H9 (cell line): Measurements from ENCODE around the gene MRPL36. TPM values are rescaled to one million over a fixed set of nuclear protein-coding genes. Genes with fewer than 3 reads are reported as not detected.

Experiments
- DNase-seq: peaks from one replicate; pipeline ENCODE4 v3.0.0-alpha.2; 2017
- H2AFZ ChIP-seq: one replicate; pipeline ENCODE4 v1.6.1; 2013; ENCODE audit warnings: mild to moderate bottlenecking, low read length, control low read depth, moderate library complexity
- H2AK5ac ChIP-seq: 2 replicates; pipeline ENCODE4 v1.6.1; 2013; ENCODE audit warnings: low read length, control low read depth, mixed read lengths; ENCODE audit not compliant: insufficient read length
- H2BK120ac ChIP-seq: one replicate; pipeline ENCODE4 v1.6.1; 2013; ENCODE audit warnings: low read depth, mild to moderate bottlenecking, low read length, control low read depth, inconsistent platforms; ENCODE audit not compliant: poor library complexity, severe bottlenecking
- H2BK12ac ChIP-seq: 2 replicates; pipeline ENCODE4 v1.6.1; 2013; ENCODE audit warnings: low read length, control low read depth, mixed read lengths, low read depth; ENCODE audit not compliant: insufficient read length
- H2BK15ac ChIP-seq: 2 replicates; pipeline ENCODE4 v1.6.1; 2013; ENCODE audit warnings: low read depth, low read length, control low read depth
- H2BK20ac ChIP-seq: one replicate; pipeline ENCODE4 v1.6.1; 2013; ENCODE audit warnings: low read depth, mild to moderate bottlenecking, low read length, control low read depth, inconsistent platforms; ENCODE audit not compliant: poor library complexity, severe bottlenecking
- H2BK5ac ChIP-seq: 2 replicates; pipeline ENCODE4 v1.6.1; 2013; ENCODE audit warnings: low read length, control low read depth, mixed read lengths; ENCODE audit not compliant: insufficient read length
- H3K14ac ChIP-seq: 2 replicates; pipeline ENCODE4 v1.6.1; 2013; ENCODE audit warnings: low read length, control low read depth; ENCODE audit not compliant: insufficient read depth
- H3K18ac ChIP-seq: 2 replicates; pipeline ENCODE4 v1.6.1; 2013; ENCODE audit warnings: low read depth, mild to moderate bottlenecking, mixed read lengths, low read length, control low read depth; ENCODE audit not compliant: insufficient read length
- H3K23ac ChIP-seq: 2 replicates; pipeline ENCODE4 v1.6.1; 2013; ENCODE audit warnings: low read length, control low read depth, mixed read lengths, low read depth; ENCODE audit not compliant: insufficient read length
- H3K23me2 ChIP-seq: 2 replicates; pipeline ENCODE4 v1.6.1; 2013; ENCODE audit warnings: low read depth, mild to moderate bottlenecking, mixed read lengths, low read length, control low read depth; ENCODE audit not compliant: insufficient read length, poor library complexity, severe bottlenecking
- H3K27ac ChIP-seq: 2 replicates; pipeline ENCODE4 v1.5.1; 2013; ENCODE audit warnings: low read length, control low read depth, mixed read lengths, low read depth; ENCODE audit not compliant: insufficient read length
- H3K27me3 ChIP-seq: 2 replicates; pipeline ENCODE4 v1.6.1; 2013; ENCODE audit warnings: low read length, control low read depth, inconsistent platforms; ENCODE audit not compliant: insufficient read depth
- H3K4ac ChIP-seq: 2 replicates; pipeline ENCODE4 v1.6.1; 2013; ENCODE audit warnings: low read depth, mild to moderate bottlenecking, control low read depth, inconsistent platforms, low read length, moderate library complexity
- H3K4me1 ChIP-seq: 2 replicates; pipeline ENCODE4 v1.6.1; 2013; ENCODE audit warnings: low read length, control low read depth, inconsistent platforms; ENCODE audit not compliant: insufficient read depth
- H3K4me2 ChIP-seq: 2 replicates; pipeline ENCODE4 v1.6.1; 2013; ENCODE audit warnings: low read length, control low read depth, mixed read lengths; ENCODE audit not compliant: insufficient read length, insufficient read depth
- H3K56ac ChIP-seq: 2 replicates; pipeline ENCODE4 v1.6.1; 2013; ENCODE audit warnings: low read depth, mild to moderate bottlenecking, mixed read lengths, low read length, control low read depth; ENCODE audit not compliant: insufficient read length
- H3K79me1 ChIP-seq: 2 replicates; pipeline ENCODE4 v1.6.1; 2013; ENCODE audit warnings: low read depth, mild to moderate bottlenecking, moderate library complexity, low read length, control low read depth, inconsistent platforms; ENCODE audit not compliant: insufficient read depth, poor library complexity, severe bottlenecking
- H3K79me2 ChIP-seq: 2 replicates; pipeline ENCODE4 v1.6.1; 2013; ENCODE audit warnings: low read length, control low read depth, inconsistent platforms; ENCODE audit not compliant: insufficient read depth
- H3K9ac ChIP-seq: 2 replicates; pipeline ENCODE4 v1.6.1; 2013; ENCODE audit warnings: low read length, control low read depth, mixed read lengths; ENCODE audit not compliant: insufficient read length; ENCODE audit errors: extremely low read depth
- H3K9me3 ChIP-seq: one replicate; pipeline ENCODE4 v1.6.1; 2013; ENCODE audit warnings: low read depth, low read length, inconsistent platforms; ENCODE audit not compliant: control insufficient read depth
- H3T11ph ChIP-seq: one replicate; pipeline ENCODE4 v1.6.1; 2013; ENCODE audit warnings: mild to moderate bottlenecking, low read length, control low read depth, inconsistent platforms
- H4K20me1 ChIP-seq: one replicate; pipeline ENCODE4 v1.6.1; 2013; ENCODE audit not compliant: control insufficient read depth, insufficient read length, insufficient read depth
- H4K5ac ChIP-seq: 2 replicates; pipeline ENCODE4 v1.6.1; 2013; ENCODE audit warnings: low read depth, mild to moderate bottlenecking, mixed read lengths, low read length, control low read depth; ENCODE audit not compliant: insufficient read length
- H4K8ac ChIP-seq: replicated peaks from 2 replicates; pipeline ENCODE4 v1.6.1; 2013; ENCODE audit warnings: low read length, control low read depth, mixed read lengths, low read depth; ENCODE audit not compliant: insufficient read length
- H4K91ac ChIP-seq: 2 replicates; pipeline ENCODE4 v1.6.1; 2013; ENCODE audit warnings: low read depth, mild to moderate bottlenecking, moderate library complexity, mixed read lengths, low read length, control low read depth; ENCODE audit not compliant: insufficient read length
- H3K27ac Mint-ChIP-seq, 3 experiments: 2 replicates in 2 of 3; 3 replicates in 1 of 3; pipeline ENCODE4 v1.8.0; 2020 to 2021; ENCODE audit warnings: mixed read lengths in 3 of 3, mild to moderate bottlenecking in 1 of 3, moderate library complexity in 1 of 3
- H3K27me3 Mint-ChIP-seq: 2 replicates; pipeline ENCODE4 v1.8.0; 2021; ENCODE audit warnings: low read depth, mild to moderate bottlenecking, moderate library complexity, mixed read lengths
- H3K36me3 Mint-ChIP-seq, 3 experiments: 2 replicates in 2 of 3; 3 replicates in 1 of 3; pipeline ENCODE4 v1.8.0; 2020 to 2021; ENCODE audit warnings: low read depth in 3 of 3, mixed read lengths in 3 of 3; ENCODE audit not compliant: insufficient read depth in 1 of 3
- H3K4me1 Mint-ChIP-seq, 2 experiments: 2 replicates each; pipeline ENCODE4 v1.8.0; 2020; ENCODE audit warnings: mixed read lengths in 2 of 2
- H3K4me3 Mint-ChIP-seq, 2 experiments: 2 replicates in 1 of 2; 3 replicates in 1 of 2; pipeline ENCODE4 v1.8.0; 2020 to 2021; ENCODE audit warnings: mild to moderate bottlenecking in 2 of 2, mixed read lengths in 2 of 2, moderate library complexity in 1 of 2
- H3K9me3 Mint-ChIP-seq, 2 experiments: 2 replicates in 1 of 2; 3 replicates in 1 of 2; pipeline ENCODE4 v1.8.0; 2020; ENCODE audit warnings: mild to moderate bottlenecking in 2 of 2, mixed read lengths in 2 of 2, moderate library complexity in 1 of 2
- CTCF ChIP-seq: fragments of 200-600 bp; sonication (generic); conservative IDR thresholded peaks from 3 replicates; pipeline ENCODE4 v1.8.0; 2021; ENCODE audit warnings: antibody characterized with exemption, mild to moderate bottlenecking
- WGBS: extraction: QIAGEN DNeasy Blood & Tissue Kit; methylation state at CpG from one replicate; pipeline ENCODE4 v1.1.7; 2013; ENCODE audit warnings: missing lambda C conversion rate, low lambda C conversion rate, mixed read lengths; ENCODE audit not compliant: insufficient read length; ENCODE audit errors: extremely low coverage; 5-methylcytosine and 5-hydroxymethylcytosine counted together
- total RNA-seq: library from RNA; stranded (reverse); gene quantifications from 2 replicates; pipeline ENCODE4 v1.2.1, GENCODE V29; 2021

MRPL36 gene
- total RNA-seq, 1 experiment from 2014 or later: 67.3 TPM

- Histone ChIP-seq H3K79me1 (peaks cover 6% of the 10 kb centered on the region), H3K4ac (no peak overlapping the region), H3T11ph (no peak overlapping the region), H3K23me2 (peaks cover 14% of the 10 kb centered on the region), H3K79me2 (peaks cover 3% of the 10 kb centered on the region; the same call in 1 of the 2 replicates), H3K27ac (no peak overlapping the region), H2AFZ (no peak overlapping the region), H2BK5ac (no peak overlapping the region), H2BK20ac (no peak overlapping the region), H4K91ac (no peak overlapping the region), H2BK120ac (no peak overlapping the region), H3K14ac (no peak overlapping the region), H2AK5ac (no peak overlapping the region), H3K27me3 (no peaks in the 10 kb centered on the region), H4K5ac (no peak overlapping the region), H4K8ac (no peak overlapping the region), H3K4me2 (no peak overlapping the region), H3K9me3 (no peaks in the 10 kb centered on the region), H3K56ac (no peak overlapping the region), H2BK15ac (no peak overlapping the region), H4K20me1 (no peaks in the 10 kb centered on the region), H3K23ac (no peak overlapping the region), H3K9ac (no peak overlapping the region), H3K4me1 (no peaks in the 10 kb centered on the region), H3K18ac (no peak overlapping the region), H2BK12ac (no peak overlapping the region)
- DNase-seq: no peak
- H3K27ac Mint-ChIP-seq: no peak overlapping the region
- no peaks in the 10 kb centered on the region for H3K27me3 Mint-ChIP-seq
- no CpG with 5 or more reads among the region's 21 CpGs for WGBS
- H3K4me3 Mint-ChIP-seq: no peak overlapping the region; a peak in 1 of 5 replicates
- H3K9me3 Mint-ChIP-seq: peaks cover 0 to 3% of the 10 kb centered on the region in 2 experiments; a peak in 1 of 5 replicates
- H3K4me1 Mint-ChIP-seq: peaks cover 11 to 14% of the 10 kb centered on the region in 2 experiments
- H3K36me3 Mint-ChIP-seq: peaks cover 14 to 29% (median 25%) of the 10 kb centered on the region in 3 experiments
- no peak for TF ChIP-seq CTCF
Observed at GRCh38 chr5:1796371-1797102, 3.1 kb downstream of the MRPL36 start.
